ENCODE results near the gene IPCEF1.

DNA sequence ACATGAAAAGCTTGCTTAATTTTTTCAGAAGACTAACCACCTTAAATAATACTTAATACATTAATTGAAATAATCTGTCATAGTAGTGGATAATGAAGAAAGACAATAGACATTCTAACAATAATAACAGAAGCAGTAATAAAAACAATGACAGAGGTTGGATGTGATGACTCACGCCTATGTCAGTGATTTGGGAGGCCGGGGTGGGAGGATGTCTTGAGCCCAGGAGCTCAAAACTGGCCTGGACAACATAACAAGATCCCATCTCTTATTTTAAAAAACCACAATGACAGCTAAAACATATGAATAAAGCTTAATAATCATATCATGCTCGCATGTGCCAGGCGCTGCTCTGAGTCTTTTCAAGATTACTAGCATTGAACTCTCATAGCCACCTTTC is 105.5 kb downstream of the IPCEF1 start:
- TF ChIP-seq JUN (IDR thresholded peaks at IDR 0.05; ENCODE audit: borderline replicate concordance, insufficient read depth, insufficient read length, low read depth) (peak; percentile 46), CTCF (IDR thresholded peaks at IDR 0.05; ENCODE audit: extremely low read depth in 1 of 2, insufficient read depth in 1 of 2, low read depth in 1 of 2, low read length in 2 of 2) (no peak), MAX (IDR thresholded peaks at IDR 0.05; ENCODE audit: insufficient read depth, insufficient read length) (no peak), POLR2A (IDR thresholded peaks at IDR 0.05; ENCODE audit: low read depth, low read length) (no peak), POLR2AphosphoS5 (IDR thresholded peaks at IDR 0.05; ENCODE audit: insufficient read depth, low read depth, low read length) (no peak), EZH2 (IDR thresholded peaks at IDR 0.05; ENCODE audit: borderline replicate concordance, low read depth, low read length, severe bottlenecking) (no peak)
